Mesangial cell (primary cell): ENCODE measurements around the gene BMX. TPM values are rescaled to one million over a fixed set of nuclear protein-coding genes. Genes with fewer than 3 reads are reported as not detected.

ENCODE experiments used
- total RNA-seq: library from RNA; depleted of rRNA; stranded (reverse); fragments of >200 nt; gene quantifications from 2 replicates; pipeline ENCODE4 v1.2.3, GENCODE V29; 2015

BMX gene
- total RNA-seq = not detected in 2 replicates

DNA sequence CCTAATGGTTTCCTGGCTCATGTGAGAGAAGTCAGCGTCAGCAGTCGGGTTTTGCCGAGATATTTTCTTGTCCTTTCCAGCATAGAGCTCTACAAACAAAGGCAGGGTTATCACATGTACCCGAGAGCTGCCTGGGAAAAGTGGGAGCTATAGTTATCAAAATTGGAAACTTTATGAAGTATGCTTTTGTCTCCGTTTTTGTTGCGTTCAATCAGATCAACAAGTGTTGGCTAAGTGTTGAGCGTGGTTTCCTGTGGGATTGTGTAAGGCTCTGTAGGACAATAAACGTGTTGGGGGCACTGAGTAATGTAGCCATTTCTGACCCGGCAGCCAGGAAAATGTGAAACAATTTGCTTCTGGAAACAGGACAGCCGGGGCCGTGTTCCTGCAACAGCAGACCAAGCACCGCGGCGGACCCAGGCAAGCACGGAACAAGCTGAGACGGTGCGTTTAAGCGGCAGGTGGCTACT lies at the start of gene BMX:
BMX (plus strand) TSS at position 311 of the 470 bp plus-strand sequence. CDS start 7,547 bp downstream, outside the sequence.

DNA sequence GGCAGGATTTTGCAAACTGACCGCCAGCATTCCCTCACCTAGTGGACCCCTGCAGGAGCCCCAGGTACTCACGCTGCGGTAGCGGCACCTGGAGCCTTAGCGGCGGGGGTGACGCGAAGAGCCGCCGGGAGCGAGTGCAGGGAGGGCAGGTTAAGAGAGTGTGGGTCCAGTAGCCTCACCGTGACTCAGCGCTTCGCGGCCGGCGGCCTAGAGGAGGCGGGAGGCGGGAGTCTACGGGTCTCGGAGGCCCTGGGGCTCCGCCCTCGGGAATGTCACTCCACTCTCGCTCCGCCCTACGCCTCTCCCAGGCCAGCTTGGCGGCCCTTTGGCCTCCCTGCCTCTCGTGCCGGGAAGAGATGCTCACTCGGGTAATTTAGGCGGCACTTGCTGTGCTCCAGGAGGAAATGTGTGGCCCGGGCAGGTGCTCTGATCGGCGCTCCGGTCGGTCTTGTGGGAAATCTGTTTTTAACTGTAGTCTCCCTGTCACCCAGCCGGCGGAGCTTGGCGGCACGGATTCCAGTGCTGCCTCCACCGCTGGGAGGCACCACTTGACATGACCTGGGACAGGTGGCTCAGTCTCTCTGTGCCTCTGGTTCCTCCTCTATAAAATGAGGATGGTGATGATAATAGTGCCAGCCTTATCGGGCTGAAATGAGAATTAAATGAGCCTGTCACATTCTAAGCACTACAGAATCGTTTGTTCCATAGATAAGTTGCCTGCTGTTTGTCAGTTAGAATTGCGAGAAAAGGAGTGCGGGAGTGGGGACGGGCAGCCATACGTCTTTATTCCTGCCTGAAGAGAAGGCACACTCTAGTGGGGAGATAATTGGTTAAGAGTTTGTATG lies 7.3 kb upstream of the BMX start, which contains the start of gene PIR:
PIR (minus strand) TSS at position 216 of the 845 bp plus-strand sequence. CDS start 2,076 bp downstream, outside the sequence.

DNA sequence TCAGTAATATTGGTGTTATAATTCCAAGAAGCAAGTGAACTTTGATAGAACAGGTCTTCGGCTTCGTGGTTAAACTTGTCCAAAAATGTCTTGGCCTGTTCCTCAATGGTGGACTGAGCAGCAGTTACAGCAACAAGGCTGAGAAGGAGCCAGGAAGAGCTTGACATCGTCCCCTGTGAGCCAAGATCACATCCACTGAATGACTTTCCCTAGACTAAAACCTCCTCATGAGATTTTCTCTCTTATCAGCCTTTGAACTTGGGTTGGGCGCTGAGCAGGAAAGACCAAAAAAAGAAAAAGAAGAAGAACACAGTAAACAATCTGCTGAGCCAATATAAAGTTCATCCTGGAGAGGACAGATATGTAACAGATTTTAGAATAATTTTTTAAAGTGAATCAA lies 100.1 kb downstream of the BMX start, which contains the start of gene ACE2:
ACE2 (minus strand) TSS at position 216 of the 400 bp plus-strand sequence; CDS start at position 167, 49 bp downstream.

Other genes with a start within 250 kb of the BMX start
- 2.2 and 4.2 TPM in 2 replicates for gene ASB9, start 230.7 kb upstream of the BMX start, total RNA-seq
- gene ASB11, start 185.2 kb upstream of the BMX start, total RNA-seq = not detected in 2 replicates
- 2.5 and 5.4 TPM in 2 replicates for gene PIGA, start 165.3 kb upstream of the BMX start, total RNA-seq
- not detected in 2 replicates for gene VEGFD, start 116.4 kb upstream of the BMX start, total RNA-seq
- gene PIR, start 7.5 kb upstream of the BMX start, total RNA-seq = 4.2 and 5.1 TPM in 2 replicates
- not detected in 2 replicates for gene ACE2, start 100.2 kb downstream of the BMX start, total RNA-seq
- gene CLTRN, start 164.0 kb downstream of the BMX start, total RNA-seq = 0.16 and 0.51 TPM in 2 replicates
- 1.8 and 4.6 TPM in 2 replicates for gene CA5B, start 237.5 kb downstream of the BMX start, total RNA-seq